Mucosa of rectum (tissue), 2 donors: ENCODE data around the gene DOK7.

Source experiments
- H3K27ac ChIP-seq, 2 donors: one replicate each; pipeline ENCODE4 v1.7.0; 2013; ENCODE audit warnings: inconsistent platforms in 2 of 2, low read depth in 2 of 2, low read length in 2 of 2
- H3K27me3 ChIP-seq, 2 donors: one replicate each; pipeline ENCODE4 v1.7.0; 2013; ENCODE audit warnings: low read length in 2 of 2; ENCODE audit not compliant: control insufficient read depth in 2 of 2, insufficient read depth in 2 of 2
- H3K36me3 ChIP-seq, 2 donors: one replicate each; pipeline ENCODE4 v1.7.0; 2013; ENCODE audit warnings: low read length in 2 of 2; ENCODE audit not compliant: control insufficient read depth in 2 of 2, insufficient read depth in 2 of 2
- H3K4me1 ChIP-seq, 2 donors: one replicate each; pipeline ENCODE4 v1.7.0; 2013; ENCODE audit warnings: low read length in 2 of 2, mild to moderate bottlenecking in 1 of 2; ENCODE audit not compliant: control insufficient read depth in 2 of 2, insufficient read depth in 2 of 2
- H3K4me3 ChIP-seq, 2 donors: one replicate each; pipeline ENCODE4 v1.7.0; 2013; ENCODE audit warnings: low read length in 2 of 2
- H3K9ac ChIP-seq, 2 donors: one replicate each; pipeline ENCODE4 v1.7.0; 2013; ENCODE audit warnings: low read length in 2 of 2, low read depth in 1 of 2, mild to moderate bottlenecking in 1 of 2
- H3K9me3 ChIP-seq, 2 donors: one replicate each; pipeline ENCODE4 v1.7.0; 2013; ENCODE audit warnings: low read length in 2 of 2; ENCODE audit not compliant: control insufficient read depth in 2 of 2
- donor health status: healthy.
- donor health status: Normal muscosa, but diverticular disease.

Gene DOK7

DNA sequence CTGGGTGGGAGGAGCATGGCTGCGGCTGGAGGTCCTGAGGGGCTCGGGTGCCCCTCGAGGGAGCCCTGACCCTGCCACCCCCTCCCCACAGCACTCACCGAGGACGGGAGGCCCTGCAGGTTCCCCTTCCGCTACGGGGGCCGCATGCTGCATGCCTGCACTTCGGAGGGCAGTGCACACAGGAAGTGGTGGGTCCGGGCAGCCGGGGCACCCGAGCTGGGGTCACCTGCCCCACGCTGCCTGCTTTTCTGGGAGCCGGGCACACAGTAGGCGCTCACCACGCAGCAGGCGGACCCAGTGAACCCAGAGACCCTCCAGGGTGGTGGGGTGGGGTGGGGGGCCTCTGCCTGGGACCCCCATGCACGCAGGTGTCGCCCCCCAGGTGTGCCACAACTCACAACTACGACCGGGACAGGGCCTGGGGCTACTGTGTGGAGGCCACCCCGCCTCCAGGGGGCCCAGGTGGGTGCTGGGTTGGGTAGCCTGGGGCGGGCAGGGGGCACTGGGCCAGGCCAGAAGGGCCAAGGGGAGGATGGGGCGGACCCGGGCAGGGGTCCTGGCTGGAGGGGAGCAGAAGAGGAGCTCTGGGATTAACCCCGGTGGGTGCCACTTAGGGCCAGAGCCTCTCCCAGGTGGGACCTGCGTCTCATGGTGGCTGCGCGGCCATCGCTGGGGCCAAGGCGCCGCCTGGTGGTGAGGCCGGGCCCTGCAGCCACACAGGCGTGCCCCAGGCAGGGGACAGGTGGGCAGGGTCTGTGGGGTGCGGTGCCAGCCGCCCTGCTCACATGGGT is 20.0 kb upstream of the DOK7 start:
- H3K27ac ChIP-seq: no peak overlapping the region
- no peaks in the 10 kb centered on the region for H3K9me3 ChIP-seq
- no peaks in the 10 kb centered on the region for H3K36me3 ChIP-seq
- H3K27me3 ChIP-seq: no peaks in the 10 kb centered on the region
- no peaks in the 10 kb centered on the region for H3K4me1 ChIP-seq
- no peak overlapping the region for H3K4me3 ChIP-seq
- no peak overlapping the region for H3K9ac ChIP-seq

GRCh38 chr4:3443750-3444309 is 19.3 kb upstream of the DOK7 start:
- Histone ChIP-seq H3K9ac (no peak overlapping the region), H3K27me3 (no peaks in the 10 kb centered on the region), H3K4me3 (no peak overlapping the region), H3K9me3 (no peaks in the 10 kb centered on the region), H3K27ac (no peak overlapping the region), H3K36me3 (no peaks in the 10 kb centered on the region), H3K4me1 (no peaks in the 10 kb centered on the region)

GRCh38 chr4:3444351-3445110 is 18.6 kb upstream of the DOK7 start:
- H3K4me3 ChIP-seq: no peak overlapping the region
- no peaks in the 10 kb centered on the region for H3K27me3 ChIP-seq
- no peaks in the 10 kb centered on the region for H3K4me1 ChIP-seq
- no peak overlapping the region for H3K27ac ChIP-seq
- no peaks in the 10 kb centered on the region for H3K36me3 ChIP-seq
- no peak overlapping the region for H3K9ac ChIP-seq
- H3K9me3 ChIP-seq: no peaks in the 10 kb centered on the region

- H3K27me3 ChIP-seq: no peaks in the 10 kb centered on the region
- no peaks in the 10 kb centered on the region for H3K36me3 ChIP-seq
Observed at GRCh38 chr4:3445111-3445820, 17.8 kb upstream of the DOK7 start.

GRCh38 chr4:3445829-3446545 is 17.1 kb upstream of the DOK7 start:
- Histone ChIP-seq H3K36me3 (no peaks in the 10 kb centered on the region), H3K9me3 (no peaks in the 10 kb centered on the region), H3K27ac (no peak overlapping the region), H3K4me1 (no peaks in the 10 kb centered on the region), H3K4me3 (no peak overlapping the region), H3K9ac (no peak overlapping the region), H3K27me3 (no peaks in the 10 kb centered on the region)

More at GRCh38 chr4:3445111-3445820, 17.8 kb upstream of the DOK7 start:
- H3K27ac ChIP-seq: no peak overlapping the region
- no peak overlapping the region for H3K9ac ChIP-seq
- H3K4me3 ChIP-seq: no peak overlapping the region
- H3K9me3 ChIP-seq: no peaks in the 10 kb centered on the region
- H3K4me1 ChIP-seq: no peaks in the 10 kb centered on the region

DNA sequence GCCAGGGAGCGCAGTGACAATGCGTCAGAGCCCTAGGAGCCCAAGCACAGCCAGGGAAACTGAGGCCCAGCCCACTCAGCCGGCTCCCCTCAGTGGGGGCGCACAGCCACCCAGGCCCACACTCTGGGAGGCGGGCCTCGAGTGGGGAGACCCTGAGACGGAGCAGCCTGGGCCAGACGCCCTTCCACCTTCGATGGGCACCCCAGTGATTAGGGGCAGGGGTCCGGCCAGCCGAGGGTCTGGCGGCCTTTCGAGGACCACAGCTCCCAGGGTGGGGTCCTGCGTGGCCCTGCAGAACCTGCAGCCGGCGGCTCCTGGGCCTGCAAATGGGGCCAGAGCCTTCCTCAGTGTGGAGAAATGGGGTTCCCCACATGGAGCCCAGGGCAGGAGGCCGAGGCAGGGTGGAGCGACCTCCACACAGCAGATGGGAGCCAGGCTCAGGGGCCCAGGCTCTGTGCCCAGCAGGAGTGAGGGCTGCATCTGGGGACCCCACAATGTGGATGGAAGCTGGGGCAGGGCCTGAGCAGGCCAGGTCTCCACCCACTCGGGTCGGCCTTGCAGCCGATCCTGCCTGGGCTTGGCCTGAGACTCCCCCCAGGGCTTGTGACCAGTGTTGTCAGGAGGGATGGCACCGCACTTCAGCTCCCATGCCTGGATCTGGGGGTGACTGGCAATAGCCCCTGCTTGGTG is 16.3 kb upstream of the DOK7 start:
- Histone ChIP-seq H3K27ac (no peak overlapping the region), H3K4me1 (no peaks in the 10 kb centered on the region), H3K27me3 (no peaks in the 10 kb centered on the region)

DNA sequence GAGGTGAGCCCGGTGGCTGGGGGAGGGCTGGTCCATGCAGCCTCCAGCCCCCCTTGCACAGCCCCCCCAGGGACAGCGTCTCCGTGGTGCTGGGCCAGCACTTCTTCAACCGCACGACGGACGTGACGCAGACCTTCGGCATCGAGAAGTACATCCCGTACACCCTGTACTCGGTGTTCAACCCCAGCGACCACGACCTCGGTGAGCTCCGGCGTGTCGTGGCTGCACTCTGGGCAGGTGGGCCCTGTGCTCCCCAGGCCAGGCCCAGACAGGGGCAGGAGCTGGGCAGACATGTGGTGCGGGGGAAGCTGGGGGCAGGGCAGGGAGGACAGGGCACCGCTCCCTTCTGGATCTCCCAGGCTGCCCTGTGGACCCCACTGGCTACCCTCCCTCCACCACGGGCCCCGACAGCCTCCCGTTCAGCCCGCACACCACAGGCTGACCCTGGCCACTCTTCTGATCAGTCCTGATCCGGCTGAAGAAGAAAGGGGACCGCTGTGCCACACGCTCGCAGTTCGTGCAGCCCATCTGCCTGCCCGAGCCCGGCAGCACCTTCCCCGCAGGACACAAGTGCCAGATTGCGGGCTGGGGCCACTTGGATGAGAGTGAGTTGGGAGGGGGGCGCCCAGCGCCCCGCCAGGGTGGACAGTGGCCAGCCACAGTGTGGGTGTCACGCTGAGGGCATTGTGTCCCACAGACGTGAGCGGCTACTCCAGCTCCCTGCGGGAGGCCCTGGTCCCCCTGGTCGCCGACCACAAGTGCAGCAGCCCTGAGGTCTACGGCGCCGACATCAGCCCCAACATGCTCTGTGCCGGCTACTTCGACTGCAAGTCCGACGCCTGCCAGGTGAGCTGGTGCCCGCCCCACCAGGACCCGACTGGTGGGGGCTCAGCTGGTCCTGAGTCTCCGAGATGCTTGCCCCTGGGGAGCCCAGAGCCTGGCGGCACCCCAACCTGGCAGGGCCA is 15.4 kb upstream of the DOK7 start:
- Histone ChIP-seq H3K4me3 (no peak overlapping the region), H3K9ac (no peak overlapping the region), H3K9me3 (no peaks in the 10 kb centered on the region), H3K36me3 (no peaks in the 10 kb centered on the region), H3K27me3 (no peaks in the 10 kb centered on the region), H3K27ac (no peak overlapping the region), H3K4me1 (no peaks in the 10 kb centered on the region)

More for the DNA sequence above, 16.3 kb upstream of the DOK7 start:
- H3K9me3 ChIP-seq: no peaks in the 10 kb centered on the region
- no peak overlapping the region for H3K9ac ChIP-seq
- no peaks in the 10 kb centered on the region for H3K36me3 ChIP-seq
- H3K4me3 ChIP-seq: no peak overlapping the region

DNA sequence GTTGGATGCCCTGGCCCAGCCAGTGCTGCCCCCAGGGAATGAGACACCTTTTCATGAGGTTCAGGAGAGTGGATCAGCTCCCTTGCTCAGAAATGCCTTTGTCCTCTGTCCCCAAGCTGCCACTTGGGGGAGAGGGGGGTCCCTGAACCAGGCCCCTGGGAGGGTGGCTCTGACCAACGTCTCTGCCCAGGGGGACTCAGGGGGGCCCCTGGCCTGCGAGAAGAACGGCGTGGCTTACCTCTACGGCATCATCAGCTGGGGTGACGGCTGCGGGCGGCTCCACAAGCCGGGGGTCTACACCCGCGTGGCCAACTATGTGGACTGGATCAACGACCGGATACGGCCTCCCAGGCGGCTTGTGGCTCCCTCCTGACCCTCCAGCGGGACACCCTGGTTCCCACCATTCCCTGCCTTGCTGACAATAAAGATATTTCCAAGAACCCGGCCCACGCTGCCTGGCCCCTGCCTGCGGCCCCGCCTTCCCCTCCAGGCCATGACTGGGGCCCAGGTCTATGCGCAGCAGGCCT is 14.0 kb upstream of the DOK7 start:
- Histone ChIP-seq H3K9me3 (no peaks in the 10 kb centered on the region), H3K9ac (no peak overlapping the region), H3K27ac (no peak overlapping the region), H3K27me3 (no peaks in the 10 kb centered on the region), H3K36me3 (no peaks in the 10 kb centered on the region), H3K4me1 (no peaks in the 10 kb centered on the region), H3K4me3 (no peak overlapping the region)
